Fibroblast of skin of right quadriceps (primary cell): ENCODE measurements around the gene MCRS1.
"Not testable (repeated sequence)": the region's sequence is repeated elsewhere in the genome, so short reads cannot be mapped to it uniquely, and the experiment has no call there.

Source experiments
- DNase-seq: peaks from one replicate; pipeline ENCODE4 v3.0.0-alpha.2; 2013

The MCRS1 gene

GRCh38 chr12:49509681-49510080 lies 58.3 kb downstream of the MCRS1 start:
- DNase-seq = not testable (repeated sequence)
